ENCODE data around the gene RWDD3. TPM values are rescaled to one million over a fixed set of nuclear protein-coding genes. Genes with fewer than 3 reads are reported as not detected.
A peak's percentile ranks its signal among the peaks of the same experiment; 100 is the strongest.

The RWDD3 gene
- total and polyA plus RNA-seq, 2 of the 4 experiments (the other 2 are of a cell fraction): 10.4 to 13.6 TPM

DNA sequence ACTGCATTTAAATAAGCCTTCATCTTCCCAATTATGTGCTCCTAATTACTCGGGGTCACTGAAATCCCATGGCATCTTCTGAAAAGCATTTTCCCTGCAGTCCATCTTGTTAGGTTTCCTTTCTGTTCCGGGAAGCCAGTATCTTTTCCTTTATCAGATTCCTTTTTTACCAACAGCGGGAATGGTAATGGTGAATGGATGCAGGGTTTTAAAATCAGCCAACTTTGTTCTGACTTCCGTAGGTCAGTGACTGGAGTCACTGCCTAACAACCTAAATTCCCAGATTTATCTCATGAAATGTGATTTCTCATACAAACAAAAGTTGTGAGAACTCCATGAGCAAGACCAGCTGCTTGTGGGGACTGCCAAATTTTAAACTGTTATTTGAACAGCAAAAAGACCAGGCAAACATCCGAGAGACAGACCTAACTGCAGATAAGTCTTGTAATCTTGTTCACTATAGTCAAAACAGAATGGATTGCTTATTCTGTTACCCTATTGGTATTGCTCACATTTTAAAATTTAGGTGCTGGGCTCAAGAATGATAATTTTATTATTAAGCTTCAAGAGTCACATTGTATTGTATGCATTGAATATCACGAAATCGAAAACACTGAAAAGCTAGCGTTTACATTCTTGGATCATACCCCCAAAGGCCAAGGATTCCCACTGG is 1.2 kb upstream of the RWDD3 start:
- Histone ChIP-seq H2AFZ (replicated peaks; ENCODE audit: low read length, poor library complexity) (peak overlapping the region; percentile 95), H2AK5ac (ENCODE audit: low read depth, low read length) (no peak overlapping the region; the same call in 1 of the 2 replicates), H2AK9ac (replicated peaks; ENCODE audit: low read depth, low read length, poor library complexity) (no peak overlapping the region), H2BK15ac (ENCODE audit: low read depth, low read length) (no peak overlapping the region; the same call in 2 of the 3 replicates), H4K20me1 (ENCODE audit: insufficient read depth, low read length) (no peaks in the 10 kb centered on the region), H2BK5ac (ENCODE audit: low read depth, low read length, poor library complexity, severe bottlenecking) (peak overlapping the region; percentile 26), H3K9me1 (ENCODE audit: insufficient read depth, low read length) (no peaks in the 10 kb centered on the region; the same call in 1 of the 2 replicates), H2BK20ac (ENCODE audit: low read depth, low read length) (0 out of 2 replicates have a peak overlapping the region, but pooled peaks have one; percentile 12), H3K4me1 (ENCODE audit: control insufficient read depth, insufficient read depth, low read length) (peaks cover 5% of the 10 kb centered on the region; the same call in 1 of the 2 replicates), H3K36me3 (ENCODE audit: control insufficient read depth, insufficient read depth, low read length) (no peaks in the 10 kb centered on the region), H3K27ac (ENCODE audit: insufficient read depth, low read length) (peak overlapping the region; percentile 80), H4K5ac (ENCODE audit: low read depth, low read length) (peak overlapping the region; percentile 0), H3K14ac (replicated peaks; ENCODE audit: low read depth, low read length) (peak overlapping the region; percentile 29; the same call in 1 of the 2 replicates), H3K9me3 (ENCODE audit: control insufficient read depth, insufficient read depth, low read length) (no peaks in the 10 kb centered on the region), H3K4ac (ENCODE audit: low read depth, low read length) (peak overlapping the region; percentile 76), H4K8ac (ENCODE audit: low read depth in 2 of 2, low read length in 2 of 2) (peak overlapping the region; percentile 25 to 87; a peak in 2 of 4 replicates), H3K56ac (ENCODE audit: extremely low read depth, insufficient read depth, low read length) (0 out of 2 replicates have a peak overlapping the region, but pooled peaks have one; percentile 5), H2BK120ac (ENCODE audit: low read depth, low read length) (peak overlapping the region; percentile 56; the same call in 1 of the 2 replicates), H3K79me1 (ENCODE audit: low read depth in 1 of 2, low read length in 2 of 2) (peaks cover 10 to 33% of the 10 kb centered on the region in 2 experiments), H3K18ac (ENCODE audit: low read depth, low read length) (peak overlapping the region; percentile 80; the same call in 1 of the 2 replicates), H3K9ac (ENCODE audit: low read depth, low read length) (peak overlapping the region; percentile 60), H3K4me2 (ENCODE audit: low read depth, low read length) (peak overlapping the region; percentile 70), H3K23ac (ENCODE audit: low read depth, low read length) (peak overlapping the region; percentile 77), H3K27me3 (ENCODE audit: control insufficient read depth, insufficient read depth, low read length) (no peaks in the 10 kb centered on the region), H4K91ac (ENCODE audit: insufficient read depth, low read depth, low read length) (peak overlapping the region; percentile 69), H3K4me3 (ENCODE audit: insufficient read depth, low read depth, low read length) (peak overlapping the region; percentile 51)
- in situ Hi-C loops (cut with MboI; ENCODE audit: low sequenced_read_pairs): loop anchor here (10.0 kb wide), 1 partner anchor 388 kb away; no protein-coding TSS in a partner anchor
- dilution Hi-C loops (cut with HindIII; ENCODE audit: low sequenced_read_pairs, unreplicated experiment): no loop called here
- WGBS, 2 experiments (ENCODE audit: extremely low coverage in 2 of 2, insufficient read length in 1 of 2): 0% methylated on average over 1 of the region's 8 CpGs; no CpG with 5 or more reads in 1 of the 2 experiments
- intact Hi-C loops (cut with micrococcal nuclease): loop anchor here (1.0 to 10.0 kb wide), 4 partner anchors 116 to 308 kb away; partner anchors contain the start of genes CNN3 and TLCD4
- no peak for ATAC-seq (ENCODE audit: low read depth)
- TF ChIP-seq CTCF (conservative IDR thresholded peaks at IDR 0.05; ENCODE audit: low read depth, low read length) (no peak), CHD1 (IDR thresholded peaks at IDR 0.05; ENCODE audit: low read depth, low read length) (no peak), MXI1 (IDR thresholded peaks at IDR 0.05; ENCODE audit: borderline replicate concordance, low read depth, low read length) (no peak), RCOR1 (IDR thresholded peaks at IDR 0.05; ENCODE audit: insufficient replicate concordance, low read length) (no peak)
- POLR2A ChIA-PET (ENCODE audit: unreplicated experiment): interaction anchor here (1.6 kb wide), 1 partner anchor 160 kb away, joined by 9 read pairs; the partner anchor contains the start of gene ALG14
- CTCF ChIA-PET: interaction anchor here (1.0 to 2.0 kb wide), 4 partner anchors 93 to 379 kb away, joined by 3 to 7 read pairs (median 5); partner anchors contain the start of gene TLCD4
- peak; percentile 61 for DNase-seq
- BruUV-seq (replicated peaks): no TSS peak
